Hepatocyte (in vitro differentiated cells): ENCODE data around the gene STARD13.

Experiments
- EZH2 ChIP-seq: fragments of 200-600 bp; sonication (generic); IDR thresholded peaks from 2 replicates; pipeline ENCODE4 v1.6.1; 2016; ENCODE audit warnings: antibody characterized with exemption, mild to moderate bottlenecking, borderline replicate concordance
- EZH2phosphoT487 ChIP-seq: fragments of 200-600 bp; sonication (generic); IDR thresholded peaks from one replicate; pipeline ENCODE4 v1.6.1; 2018; ENCODE audit warnings: antibody characterized with exemption, mild to moderate bottlenecking, low read depth, moderate library complexity; ENCODE audit not compliant: unreplicated experiment, severe bottlenecking
- TF ChIP-seq, protein P1 (sequence below): fragments of 200-600 bp; sonication (generic); IDR thresholded peaks from 2 replicates; pipeline ENCODE4 v1.5.1; 2016; ENCODE audit warnings: antibody characterized with exemption, mild to moderate bottlenecking; ENCODE audit not compliant: poor library complexity

DNA sequence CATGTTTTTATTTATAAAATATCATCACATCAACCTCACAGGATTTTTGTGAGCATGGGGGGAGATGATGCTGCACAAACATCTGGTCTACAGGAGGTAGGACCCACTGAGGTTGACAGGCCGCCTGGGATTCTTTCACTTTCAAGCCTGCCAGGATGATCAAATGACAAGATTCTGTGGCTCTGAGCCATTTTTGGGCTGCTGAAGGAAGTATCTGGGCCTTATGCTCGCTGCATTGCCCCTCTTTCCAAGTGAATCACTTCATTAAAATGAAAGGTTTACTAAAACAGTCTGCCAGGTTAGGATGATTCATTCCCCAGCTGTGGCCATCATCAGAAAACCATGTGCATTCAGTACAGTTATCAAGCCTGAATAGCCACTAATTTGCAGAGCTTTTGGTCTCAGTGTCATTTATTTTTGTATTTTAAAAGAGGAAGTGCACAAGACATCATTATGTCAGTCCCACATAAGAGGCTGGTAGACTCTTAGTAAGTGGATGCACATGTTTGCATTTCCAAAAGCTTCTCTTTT, 34.4 kb downstream of the STARD13 start:
- TF ChIP-seq, protein P1, sequence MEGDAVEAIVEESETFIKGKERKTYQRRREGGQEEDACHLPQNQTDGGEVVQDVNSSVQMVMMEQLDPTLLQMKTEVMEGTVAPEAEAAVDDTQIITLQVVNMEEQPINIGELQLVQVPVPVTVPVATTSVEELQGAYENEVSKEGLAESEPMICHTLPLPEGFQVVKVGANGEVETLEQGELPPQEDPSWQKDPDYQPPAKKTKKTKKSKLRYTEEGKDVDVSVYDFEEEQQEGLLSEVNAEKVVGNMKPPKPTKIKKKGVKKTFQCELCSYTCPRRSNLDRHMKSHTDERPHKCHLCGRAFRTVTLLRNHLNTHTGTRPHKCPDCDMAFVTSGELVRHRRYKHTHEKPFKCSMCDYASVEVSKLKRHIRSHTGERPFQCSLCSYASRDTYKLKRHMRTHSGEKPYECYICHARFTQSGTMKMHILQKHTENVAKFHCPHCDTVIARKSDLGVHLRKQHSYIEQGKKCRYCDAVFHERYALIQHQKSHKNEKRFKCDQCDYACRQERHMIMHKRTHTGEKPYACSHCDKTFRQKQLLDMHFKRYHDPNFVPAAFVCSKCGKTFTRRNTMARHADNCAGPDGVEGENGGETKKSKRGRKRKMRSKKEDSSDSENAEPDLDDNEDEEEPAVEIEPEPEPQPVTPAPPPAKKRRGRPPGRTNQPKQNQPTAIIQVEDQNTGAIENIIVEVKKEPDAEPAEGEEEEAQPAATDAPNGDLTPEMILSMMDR: no peak
- TF ChIP-seq EZH2 (no peak), EZH2phosphoT487 (no peak)
